GM21390 (cell line): Measurements from ENCODE around the gene ADAMTS5.

Experiments used
- ATAC-seq: cut with Tn5 transposase; IDR thresholded peaks from one replicate; pipeline ENCODE4 v1.9.1; 2021; ENCODE audit not compliant: unreplicated experiment

ADAMTS5 gene

GRCh38 chr21:26949830-26950229 is 17.1 kb downstream of the ADAMTS5 start:
- ATAC-seq, result no peak

GRCh38 chr21:26948194-26948593 is 18.7 kb downstream of the ADAMTS5 start:
- no peak for ATAC-seq

GRCh38 chr21:26946744-26947446 is 20.0 kb downstream of the ADAMTS5 start:
- ATAC-seq, result no peak

- no peak for ATAC-seq
Observed at GRCh38 chr21:26945916-26946675, 20.8 kb downstream of the ADAMTS5 start.

- no peak for ATAC-seq
Observed at GRCh38 chr21:26943921-26944320, 23.0 kb downstream of the ADAMTS5 start.

GRCh38 chr21:26941421-26941820 is 25.5 kb downstream of the ADAMTS5 start:
- ATAC-seq, result no peak

- no peak for ATAC-seq
Observed at GRCh38 chr21:26939601-26940111, 27.2 kb downstream of the ADAMTS5 start.

GRCh38 chr21:26936641-26937040 is 30.2 kb downstream of the ADAMTS5 start:
- no peak for ATAC-seq

- ATAC-seq, result no peak
Observed at GRCh38 chr21:26935977-26936376, 30.9 kb downstream of the ADAMTS5 start.

- ATAC-seq, result no peak
Observed at GRCh38 chr21:26934383-26934782, 32.5 kb downstream of the ADAMTS5 start.

- ATAC-seq, result no peak
Observed at GRCh38 chr21:26933448-26933847, 33.4 kb downstream of the ADAMTS5 start.

GRCh38 chr21:26925636-26926035 is 41.3 kb downstream of the ADAMTS5 start:
- ATAC-seq, result no peak

- ATAC-seq, result no peak
Observed at GRCh38 chr21:26925122-26925521, 41.8 kb downstream of the ADAMTS5 start.

GRCh38 chr21:26923986-26924385 is 42.9 kb downstream of the ADAMTS5 start:
- no peak for ATAC-seq

GRCh38 chr21:26920055-26920454 is 46.8 kb downstream of the ADAMTS5 start:
- ATAC-seq, result no peak

- ATAC-seq, result no peak
Observed at GRCh38 chr21:26918323-26919079, 48.4 kb downstream of the ADAMTS5 start.

- ATAC-seq, result no peak
Observed at GRCh38 chr21:26916799-26917198, 50.1 kb downstream of the ADAMTS5 start.

GRCh38 chr21:26914557-26914956 is 52.3 kb downstream of the ADAMTS5 start:
- ATAC-seq, result no peak

- ATAC-seq, result no peak
Observed at GRCh38 chr21:26912466-26912865, 54.4 kb downstream of the ADAMTS5 start.

GRCh38 chr21:26909972-26910371 is 56.9 kb downstream of the ADAMTS5 start:
- no peak for ATAC-seq

- no peak for ATAC-seq
Observed at GRCh38 chr21:26900980-26901379, 65.9 kb downstream of the ADAMTS5 start.

- ATAC-seq, result no peak
Observed at GRCh38 chr21:26892151-26892550, 74.7 kb downstream of the ADAMTS5 start.
